H1 (cell line): ENCODE measurements around the gene SPATA33. TPM values are rescaled to one million over a fixed set of nuclear protein-coding genes. Genes with fewer than 3 reads are reported as not detected.

Source experiments
- CTCF ChIA-PET: fragments of 300-600 bp; sonication (Branson Sonifier 250); formaldehyde crosslinking; loops from one replicate; lab custom pipeline; 2021; ENCODE audit not compliant: partially characterized antibody; lab: Charles Lee
- POLR2A ChIA-PET: fragments of 300-600 bp; sonication (Branson Sonifier 250); formaldehyde crosslinking; loops from one replicate; lab custom pipeline; 2021; ENCODE audit warnings: inconsistent platforms; ENCODE audit not compliant: partially characterized antibody; lab: Charles Lee
- DNase-seq, 2 experiments: peaks; one replicate each; pipeline versions ENCODE4 v3.0.0 to v3.0.0-alpha.2; 2010 to 2022; ENCODE audit warnings: low spot score in 2 of 2, low read depth in 1 of 2, mixed read lengths in 1 of 2
- FAIRE-seq: peaks from 2 replicates; lab custom pipeline; 2011; peaks lifted over from hg19 to GRCh38; lab: Jason Lieb, UNC
- H2AFZ ChIP-seq: 2 replicates; pipeline ENCODE4 v1.8.1; 2012; ENCODE audit warnings: low read length, inconsistent platforms
- H2AK5ac ChIP-seq: 2 replicates; pipeline ENCODE4 v1.6.1; 2013; ENCODE audit warnings: low read depth, low read length
- H2BK120ac ChIP-seq: replicated peaks from 2 replicates; pipeline ENCODE3; 2013; ENCODE audit warnings: low read depth, low read length, inconsistent platforms
- H2BK12ac ChIP-seq: 2 replicates; pipeline ENCODE4 v1.6.1; 2013; ENCODE audit warnings: low read depth, low read length
- H2BK15ac ChIP-seq: 2 replicates; pipeline ENCODE4 v1.6.1; 2013; ENCODE audit warnings: low read length
- H2BK20ac ChIP-seq: 2 replicates; pipeline ENCODE4 v1.6.1; 2013; ENCODE audit warnings: low read length
- H2BK5ac ChIP-seq: 2 replicates; pipeline ENCODE4 v1.6.1; 2013; ENCODE audit warnings: low read depth, low read length
- H3K14ac ChIP-seq: 2 replicates; pipeline ENCODE4 v1.6.1; 2013; ENCODE audit warnings: inconsistent platforms; ENCODE audit not compliant: insufficient read length
- H3K18ac ChIP-seq: 2 replicates; pipeline ENCODE4 v1.6.1; 2013; ENCODE audit warnings: low read length; ENCODE audit errors: extremely low read depth
- H3K23ac ChIP-seq: 2 replicates; pipeline ENCODE4 v1.6.1; 2013; ENCODE audit warnings: inconsistent platforms; ENCODE audit not compliant: insufficient read length
- H3K23me2 ChIP-seq: 2 replicates; pipeline ENCODE4 v1.6.1; 2013; ENCODE audit warnings: low read depth, low read length
- H3K27ac ChIP-seq: 2 replicates; pipeline ENCODE4 v1.6.1; 2011; ENCODE audit warnings: low read depth, low read length, inconsistent platforms
- H3K27me3 ChIP-seq, 4 experiments: replicated peaks in 1 of 4; 1 replicate in 1 of 4; 2 replicates in 3 of 4; pipeline versions ENCODE4 v1.6.1 to v1.8.1; 2011 to 2013; ENCODE audit warnings: low read length in 3 of 4, mild to moderate bottlenecking in 3 of 4, inconsistent platforms in 2 of 4, mixed read lengths in 2 of 4, moderate library complexity in 1 of 4; ENCODE audit not compliant: control insufficient read depth in 3 of 4, insufficient read depth in 3 of 4; ENCODE audit errors: extremely low read depth in 1 of 4
- H3K36me3 ChIP-seq, 4 experiments: 2 replicates each; pipeline versions ENCODE4 v1.6.1 to v1.8.1; 2011 to 2013; ENCODE audit warnings: mild to moderate bottlenecking in 4 of 4, low read length in 3 of 4, moderate library complexity in 2 of 4, control low read depth in 1 of 4, inconsistent platforms in 1 of 4; ENCODE audit not compliant: insufficient read depth in 4 of 4, control insufficient read depth in 2 of 4
- H3K4ac ChIP-seq: replicated peaks from 2 replicates; pipeline ENCODE3; 2013; ENCODE audit warnings: low read length, low read depth, mixed read lengths, inconsistent platforms; ENCODE audit not compliant: insufficient read length
- H3K4me1 ChIP-seq, 4 experiments: replicated peaks in 1 of 4; 1 replicate in 1 of 4; 2 replicates in 3 of 4; pipeline versions ENCODE4 v1.6.1 to v1.8.1; 2011 to 2013; ENCODE audit warnings: low read length in 3 of 4, inconsistent platforms in 2 of 4, mixed read lengths in 1 of 4; ENCODE audit not compliant: insufficient read depth in 4 of 4, control insufficient read depth in 3 of 4
- H3K4me2 ChIP-seq, 2 experiments: 2 replicates each; pipeline versions ENCODE4 v1.6.1 to v1.8.1; 2011 to 2013; ENCODE audit warnings: low read depth in 2 of 2, low read length in 2 of 2, control low read depth in 1 of 2, inconsistent platforms in 1 of 2, mild to moderate bottlenecking in 1 of 2; ENCODE audit not compliant: insufficient read depth in 1 of 2
- H3K4me3 ChIP-seq, 4 experiments: fragments of 200-600, 300-600 bp in 1 of 4; sonication (generic), shearing (Covaris generic), sonication (Bioruptor Twin) in 1 of 4; 2 replicates each; pipeline versions ENCODE4 v1.5.1 to v1.8.1; 2011 to 2016; ENCODE audit warnings: low read length in 4 of 4, low read depth in 3 of 4, control low read depth in 2 of 4, inconsistent platforms in 2 of 4, mild to moderate bottlenecking in 2 of 4, mixed read lengths in 1 of 4, moderate library complexity in 1 of 4; ENCODE audit not compliant: insufficient read depth in 2 of 4; ENCODE audit errors: extremely low read depth in 1 of 4
- H3K56ac ChIP-seq: replicated peaks from 2 replicates; pipeline ENCODE3; 2013; ENCODE audit warnings: low read depth, mild to moderate bottlenecking, mixed read lengths, low read length, inconsistent platforms; ENCODE audit not compliant: insufficient read length
- H3K79me1 ChIP-seq: 2 replicates; pipeline ENCODE4 v1.6.1; 2013; ENCODE audit warnings: low read depth, low read length, control low read depth
- H3K79me2 ChIP-seq, 2 experiments: 2 replicates each; pipeline versions ENCODE4 v1.6.1 to v1.8.1; 2012 to 2013; ENCODE audit warnings: low read length in 2 of 2, mild to moderate bottlenecking in 2 of 2, inconsistent platforms in 1 of 2; ENCODE audit not compliant: insufficient read depth in 2 of 2, control insufficient read depth in 1 of 2
- H3K9ac ChIP-seq, 4 experiments: replicated peaks in 1 of 4; 1 replicate in 1 of 4; 2 replicates in 3 of 4; pipeline versions ENCODE4 v1.6.1 to v1.8.1; 2011 to 2013; ENCODE audit warnings: low read depth in 3 of 4, low read length in 3 of 4, control low read depth in 2 of 4, mild to moderate bottlenecking in 2 of 4, moderate library complexity in 2 of 4, inconsistent platforms in 1 of 4; ENCODE audit errors: extremely low read depth in 1 of 4
- H3K9me3 ChIP-seq, 2 experiments: 2 replicates each; pipeline versions ENCODE4 v1.6.1 to v1.8.1; 2012 to 2013; ENCODE audit warnings: mild to moderate bottlenecking in 2 of 2, moderate library complexity in 2 of 2, control low read depth in 1 of 2, inconsistent platforms in 1 of 2, low read depth in 1 of 2, low read length in 1 of 2, mixed read lengths in 1 of 2; ENCODE audit not compliant: insufficient read depth in 2 of 2
- H4K20me1 ChIP-seq, 2 experiments: replicated peaks in 1 of 2; 2 replicates each; pipeline versions ENCODE3 to v1.8.1; 2011 to 2013; ENCODE audit warnings: inconsistent platforms in 2 of 2, low read length in 2 of 2, mild to moderate bottlenecking in 1 of 2; ENCODE audit not compliant: insufficient read depth in 2 of 2, control insufficient read depth in 1 of 2
- H4K5ac ChIP-seq: 2 replicates; pipeline ENCODE4 v1.6.1; 2013; ENCODE audit warnings: low read length, low read depth, mixed read lengths, inconsistent platforms; ENCODE audit not compliant: insufficient read length
- H4K8ac ChIP-seq: 2 replicates; pipeline ENCODE4 v1.8.0; 2013; ENCODE audit warnings: mild to moderate bottlenecking, moderate library complexity, low read length, inconsistent platforms; ENCODE audit not compliant: insufficient read depth; ENCODE audit errors: extremely low read depth
- H4K91ac ChIP-seq: replicated peaks from 2 replicates; pipeline ENCODE3; 2013; ENCODE audit warnings: low read length, mixed read lengths, inconsistent platforms; ENCODE audit not compliant: insufficient read length
- EZH2 ChIP-seq: fragments of 200-600 bp; sonication (generic); IDR thresholded peaks from 2 replicates; pipeline ENCODE4 v1.7.1; 2012; ENCODE audit warnings: low read depth, mild to moderate bottlenecking, moderate library complexity, low read length, inconsistent platforms; ENCODE audit not compliant: severe bottlenecking
- HDAC2 ChIP-seq, 2 experiments: fragments of 300-600 bp in 1 of 2; sonication (generic) in 1 of 2; IDR thresholded peaks; 2 replicates each; pipeline ENCODE4 v1.6.1; 2011 to 2012; ENCODE audit warnings: low read depth in 2 of 2, low read length in 2 of 2, mild to moderate bottlenecking in 2 of 2, moderate library complexity in 2 of 2, borderline replicate concordance in 1 of 2, inconsistent platforms in 1 of 2
- KDM1A ChIP-seq: fragments of 200-600, 300-600 bp; sonication (generic); IDR thresholded peaks from 2 replicates; pipeline ENCODE4 v1.7.1; 2016; ENCODE audit warnings: mild to moderate bottlenecking, low read length, borderline replicate concordance
- KDM4A ChIP-seq: IDR thresholded peaks from one replicate; pipeline ENCODE4 v1.7.1; 2012; ENCODE audit warnings: low read depth, mild to moderate bottlenecking, moderate library complexity, low read length, inconsistent platforms; ENCODE audit not compliant: severe bottlenecking
- NANOG ChIP-seq: IDR thresholded peaks from 2 replicates; pipeline ENCODE4 v1.6.1; 2011; ENCODE audit warnings: low read length, low read depth, mild to moderate bottlenecking, inconsistent platforms; ENCODE audit not compliant: insufficient read depth, poor library complexity, severe bottlenecking
- RNF2 ChIP-seq: fragments of 200-900, 300-1000 bp; sonication (generic); IDR thresholded peaks from 2 replicates; pipeline ENCODE4 v1.7.1; 2016; ENCODE audit warnings: borderline replicate concordance, low read depth, mild to moderate bottlenecking, antibody characterized with exemption, low read length; ENCODE audit not compliant: poor library complexity, severe bottlenecking; ENCODE audit errors: missing control alignments
- RXRA ChIP-seq: IDR thresholded peaks from 2 replicates; pipeline ENCODE4 v1.6.1; 2011; ENCODE audit warnings: low read depth, mild to moderate bottlenecking, low read length, moderate library complexity; ENCODE audit not compliant: insufficient read depth
- SIRT6 ChIP-seq: IDR thresholded peaks from one replicate; pipeline ENCODE4 v1.7.1; 2012; ENCODE audit warnings: low read length, inconsistent platforms
- SIX5 ChIP-seq: IDR thresholded peaks from 2 replicates; pipeline ENCODE4 v1.6.1; 2011; ENCODE audit warnings: mild to moderate bottlenecking, low read depth, low read length
- WGBS, 2 experiments: shearing (Covaris generic) in 1 of 2; methylation state at CpG; one replicate each; pipeline versions ENCODE4 v1.1.6 to v1.1.7; 2013 to 2015; ENCODE audit warnings: low lambda C conversion rate in 2 of 2, mixed read lengths in 2 of 2, inconsistent platforms in 1 of 2, low coverage in 1 of 2, missing lambda C conversion rate in 1 of 2; ENCODE audit not compliant: insufficient replicate concordance in 2 of 2, insufficient coverage in 1 of 2, insufficient read length in 1 of 2; ENCODE audit errors: extremely low coverage in 1 of 2, missing lambda C conversion rate in 1 of 2; 5-methylcytosine and 5-hydroxymethylcytosine counted together
- polyA plus RNA-seq, 7 experiments: library from polyadenylated mRNA; depleted of rRNA in 3 of 7; stranded (reverse) in 5 of 7; unstranded in 2 of 7; fragments of >200 nt in 5 of 7; fragments of 200-250 nt in 2 of 7; gene quantifications; 1 replicate in 5 of 7; 2 replicates in 1 of 7; 4 replicates in 1 of 7; pipeline versions ENCODE4 v1.2.1 to v1.2.3, GENCODE V29; 2011 to 2013; ENCODE audit warnings: missing spikeins in 2 of 7, mixed read lengths in 2 of 7
- total RNA-seq: library from RNA; stranded (reverse); fragmentation: NEBNext Ultra II Directional; extraction: Animal tissue kit (Norgen Biotek cat#: 25700); gene quantifications from 2 replicates; pipeline ENCODE4 v1.2.1, GENCODE V29; 2021
- TF ChIP-seq, protein P1 (sequence below): IDR thresholded peaks from 2 replicates; pipeline ENCODE4 v1.6.1; 2012; ENCODE audit warnings: inconsistent platforms

The SPATA33 gene
- total and polyA plus RNA-seq, 2 of the 8 experiments (the other 6 are each of a cell fraction or from before 2014, with no cell fraction given), result 5.4 to 16.9 TPM

DNA sequence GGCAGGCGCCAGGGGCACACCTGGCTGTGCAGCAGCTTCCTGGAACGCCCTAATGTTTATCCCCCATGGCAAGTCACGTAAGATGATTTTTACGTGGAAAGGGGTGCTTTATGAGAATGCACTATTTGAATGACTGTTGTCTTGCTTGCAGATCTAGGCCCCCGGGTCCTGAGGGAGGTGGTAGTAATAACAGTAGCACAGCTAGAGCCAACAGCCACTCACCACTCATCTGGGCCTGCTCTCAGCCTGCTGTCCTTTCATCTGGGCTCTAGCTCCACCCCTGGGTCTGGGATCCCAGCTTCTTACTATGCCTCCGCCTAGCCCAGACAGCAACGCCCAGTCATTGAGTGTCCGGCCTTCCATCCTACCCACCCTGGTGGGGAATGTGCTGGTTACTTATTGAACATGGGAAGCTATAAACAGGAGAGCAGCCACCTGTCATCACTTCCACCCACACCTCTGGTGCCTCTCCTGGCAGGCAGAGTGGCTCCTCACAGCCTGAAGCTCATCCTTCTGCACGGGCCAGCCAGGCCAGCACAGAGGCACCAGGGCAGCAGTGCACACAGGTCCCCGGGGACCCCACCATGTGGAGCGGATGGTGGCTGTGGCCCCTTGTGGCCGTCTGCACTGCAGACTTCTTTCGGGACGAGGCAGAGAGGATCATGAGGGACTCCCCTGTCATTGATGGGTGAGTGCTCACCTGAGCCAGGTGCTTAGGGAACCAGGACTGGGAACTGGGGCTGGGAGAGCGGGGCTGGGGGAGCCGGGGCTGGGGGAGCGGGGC lies 27.6 kb upstream of the SPATA33 start:
- Histone ChIP-seq H4K20me1 (no peaks in the 10 kb centered on the region), H3K36me3 (no peaks in the 10 kb centered on the region), H2BK15ac (no peak overlapping the region), H4K8ac (no peak overlapping the region), H2BK20ac (no peak overlapping the region), H3K79me2 (no peaks in the 10 kb centered on the region), H3K4ac (no peak overlapping the region), H3K27ac (no peak overlapping the region), H2BK5ac (no peak overlapping the region), H2AFZ (no peak overlapping the region), H2AK5ac (no peak overlapping the region), H3K27me3 (no peaks in the 10 kb centered on the region; a peak in 4 of 7 replicates), H3K4me3 (no peak overlapping the region), H3K9ac (no peak overlapping the region), H4K91ac (no peak overlapping the region), H3K9me3 (peaks cover 0 to 5% of the 10 kb centered on the region in 2 experiments; a peak in 2 of 4 replicates), H4K5ac (no peak overlapping the region), H2BK12ac (no peak overlapping the region), H3K23ac (no peak overlapping the region), H3K4me2 (no peak overlapping the region), H3K23me2 (peaks cover 1% of the 10 kb centered on the region; the same call in 1 of the 2 replicates), H3K14ac (no peak overlapping the region), H2BK120ac (no peak overlapping the region), H3K18ac (no peak overlapping the region), H3K4me1 (peaks cover 0 to 12% (median 0%) of the 10 kb centered on the region in 4 experiments; a peak in 2 of 7 replicates), H3K79me1 (no peaks in the 10 kb centered on the region), H3K56ac (no peak overlapping the region)
- ChIA-PET CTCF (interaction anchor here (0.9 to 5.8 kb wide), 6 partner anchors 9 to 65 kb away, joined by 3 to 46 read pairs (median 4); partner anchors contain the start of gene DPEP1), POLR2A (interaction anchor here (0.7 to 4.2 kb wide), 6 partner anchors 13 to 187 kb away, joined by 3 to 21 read pairs (median 3); no protein-coding TSS in a partner anchor)
- FAIRE-seq (no peak), DNase-seq (no peak)
- TF ChIP-seq, protein P1, sequence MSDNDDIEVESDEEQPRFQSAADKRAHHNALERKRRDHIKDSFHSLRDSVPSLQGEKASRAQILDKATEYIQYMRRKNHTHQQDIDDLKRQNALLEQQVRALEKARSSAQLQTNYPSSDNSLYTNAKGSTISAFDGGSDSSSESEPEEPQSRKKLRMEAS, result no peak
- TF ChIP-seq HDAC2 (IDR thresholded peaks at IDR 0.05; ENCODE audit: borderline replicate concordance in 1 of 2, low read depth in 2 of 2, low read length in 2 of 2), result no peak
- no peak for TF ChIP-seq EZH2
- no peak for TF ChIP-seq KDM1A
- no peak for TF ChIP-seq SIX5
- TF ChIP-seq NANOG, result no peak
- no peak for TF ChIP-seq SIRT6
- no peak for TF ChIP-seq RNF2
- TF ChIP-seq KDM4A, result no peak
- TF ChIP-seq RXRA, result no peak
- 91% methylated on average over 10 of the region's 17 CpGs; no CpG with 5 or more reads in 1 of the 2 experiments for WGBS, 2 experiments
